ENCODE measurements around the gene CTNNBL1.

Gene CTNNBL1

DNA sequence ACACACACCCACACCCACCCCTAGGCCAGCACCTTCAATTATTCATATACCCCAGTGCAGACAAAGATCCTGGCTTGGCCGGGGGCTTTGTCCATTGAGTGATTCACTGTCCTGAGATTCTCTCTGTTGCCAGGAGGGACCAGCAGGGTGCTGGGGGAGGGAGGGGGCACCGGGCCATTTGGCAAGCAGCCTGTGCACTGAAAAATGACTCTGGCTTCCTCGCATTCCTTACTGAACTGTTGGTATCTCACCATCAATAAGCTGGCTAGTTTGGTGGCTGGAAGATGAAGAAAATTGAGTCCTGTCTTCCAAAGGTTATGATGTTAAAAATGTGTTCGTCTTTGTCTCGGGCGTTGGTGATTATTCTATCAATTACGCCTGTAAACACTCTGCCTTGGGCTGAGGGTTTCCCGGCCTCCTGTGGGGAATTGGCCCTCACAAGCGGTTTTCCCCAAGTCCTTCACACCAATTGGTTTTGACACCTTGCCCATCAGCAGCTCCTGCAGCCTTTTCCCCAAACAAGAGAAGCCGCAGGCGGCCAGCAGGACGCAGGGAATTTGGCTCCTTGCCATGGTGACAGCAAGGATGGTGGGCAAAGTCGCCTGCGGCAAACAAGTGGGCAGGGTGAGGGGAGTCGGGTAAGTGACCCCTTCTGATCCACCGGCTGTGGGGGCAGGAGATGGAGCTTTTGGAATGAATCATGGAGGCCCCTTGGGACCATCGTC lies 214.0 kb downstream of the CTNNBL1 start:
- TF ChIP-seq, protein P1, sequence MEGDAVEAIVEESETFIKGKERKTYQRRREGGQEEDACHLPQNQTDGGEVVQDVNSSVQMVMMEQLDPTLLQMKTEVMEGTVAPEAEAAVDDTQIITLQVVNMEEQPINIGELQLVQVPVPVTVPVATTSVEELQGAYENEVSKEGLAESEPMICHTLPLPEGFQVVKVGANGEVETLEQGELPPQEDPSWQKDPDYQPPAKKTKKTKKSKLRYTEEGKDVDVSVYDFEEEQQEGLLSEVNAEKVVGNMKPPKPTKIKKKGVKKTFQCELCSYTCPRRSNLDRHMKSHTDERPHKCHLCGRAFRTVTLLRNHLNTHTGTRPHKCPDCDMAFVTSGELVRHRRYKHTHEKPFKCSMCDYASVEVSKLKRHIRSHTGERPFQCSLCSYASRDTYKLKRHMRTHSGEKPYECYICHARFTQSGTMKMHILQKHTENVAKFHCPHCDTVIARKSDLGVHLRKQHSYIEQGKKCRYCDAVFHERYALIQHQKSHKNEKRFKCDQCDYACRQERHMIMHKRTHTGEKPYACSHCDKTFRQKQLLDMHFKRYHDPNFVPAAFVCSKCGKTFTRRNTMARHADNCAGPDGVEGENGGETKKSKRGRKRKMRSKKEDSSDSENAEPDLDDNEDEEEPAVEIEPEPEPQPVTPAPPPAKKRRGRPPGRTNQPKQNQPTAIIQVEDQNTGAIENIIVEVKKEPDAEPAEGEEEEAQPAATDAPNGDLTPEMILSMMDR (conservative IDR thresholded peaks at IDR 0.05; ENCODE audit: control insufficient read depth, insufficient read depth, low read depth, low read length) = no peak
- DNase-seq (ENCODE audit: low read depth) = peak; percentile 72
- no peak overlapping the region for H3K4me3 ChIP-seq (ENCODE audit: control insufficient read depth, low read depth, low read length)

DNA sequence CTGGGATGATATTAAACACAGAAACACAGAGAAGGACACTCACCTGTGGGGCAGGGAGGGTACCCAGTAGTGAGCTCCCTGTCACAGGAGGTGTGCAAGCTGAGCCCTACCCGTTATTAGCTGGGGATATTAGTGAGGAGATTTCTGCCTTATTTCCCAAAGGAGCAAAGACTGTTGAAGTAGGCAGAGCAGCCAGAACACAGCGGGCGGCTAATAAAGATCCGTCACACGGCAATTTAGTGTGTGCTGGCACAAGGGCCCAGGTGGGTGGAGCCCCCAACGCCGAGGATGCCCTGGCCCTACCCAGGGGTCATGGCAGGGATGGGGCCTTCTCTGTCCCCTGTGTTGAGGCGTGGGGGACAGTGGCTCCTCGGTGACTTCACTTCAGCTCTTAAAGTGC lies 217.4 kb downstream of the CTNNBL1 start:
- DNase-seq (ENCODE audit: low read depth) = no peak
- TF ChIP-seq, protein P1 (conservative IDR thresholded peaks at IDR 0.05; ENCODE audit: control insufficient read depth, insufficient read depth, low read depth, low read length) = no peak
- no peak overlapping the region for H3K4me3 ChIP-seq (ENCODE audit: control insufficient read depth, low read depth, low read length)

DNA sequence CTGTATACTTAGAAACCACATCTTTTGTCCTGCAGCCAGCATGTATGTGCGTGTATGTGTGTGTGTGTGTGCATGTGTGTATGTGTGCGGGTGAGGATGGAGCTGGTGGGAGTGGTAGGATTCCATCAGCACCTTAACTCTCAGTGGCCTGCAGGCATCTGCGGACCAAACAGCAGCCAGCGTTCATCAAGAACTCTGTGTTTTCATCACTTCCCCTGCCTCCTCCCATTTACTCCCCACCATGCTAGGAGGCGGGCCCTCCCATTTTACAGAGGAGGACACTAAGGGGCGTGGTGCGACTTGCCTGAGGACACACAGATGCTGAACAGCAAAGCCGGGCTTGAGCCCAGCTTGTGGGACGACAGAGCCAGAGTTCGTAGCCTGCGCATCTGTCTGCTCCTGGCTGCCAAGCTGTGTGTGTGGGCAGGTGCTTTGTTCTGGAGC lies 218.0 kb downstream of the CTNNBL1 start:
- TF ChIP-seq, protein P1 (conservative IDR thresholded peaks at IDR 0.05; ENCODE audit: control insufficient read depth, insufficient read depth, low read depth, low read length) = no peak
- no peak overlapping the region for H3K4me3 ChIP-seq (ENCODE audit: control insufficient read depth, low read depth, low read length)
- peak; percentile 47 for DNase-seq (ENCODE audit: low read depth)

DNA sequence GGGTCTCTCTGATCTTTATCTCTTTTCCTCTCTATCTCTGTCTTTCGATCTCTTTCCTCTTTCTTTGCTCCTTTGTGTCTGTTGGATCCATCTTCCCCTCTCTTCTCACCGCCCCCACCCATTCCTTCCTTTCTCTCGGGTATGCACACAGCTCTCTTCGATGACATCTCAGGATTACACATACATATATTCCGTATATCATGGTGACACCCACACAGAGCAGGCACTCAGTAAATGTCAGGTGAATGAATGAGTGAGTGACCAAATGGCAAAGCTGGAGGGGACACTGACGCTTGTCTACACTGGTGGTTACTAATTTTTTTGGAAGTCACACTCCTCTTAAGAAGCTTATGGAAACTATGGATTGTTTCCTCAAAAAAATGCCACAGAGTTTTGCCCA lies 219.0 kb downstream of the CTNNBL1 start:
- TF ChIP-seq, protein P1 (conservative IDR thresholded peaks at IDR 0.05; ENCODE audit: control insufficient read depth, insufficient read depth, low read depth, low read length) = no peak
- H3K4me3 ChIP-seq (ENCODE audit: control insufficient read depth, low read depth, low read length) = no peak overlapping the region
- DNase-seq (ENCODE audit: low read depth) = no peak

DNA sequence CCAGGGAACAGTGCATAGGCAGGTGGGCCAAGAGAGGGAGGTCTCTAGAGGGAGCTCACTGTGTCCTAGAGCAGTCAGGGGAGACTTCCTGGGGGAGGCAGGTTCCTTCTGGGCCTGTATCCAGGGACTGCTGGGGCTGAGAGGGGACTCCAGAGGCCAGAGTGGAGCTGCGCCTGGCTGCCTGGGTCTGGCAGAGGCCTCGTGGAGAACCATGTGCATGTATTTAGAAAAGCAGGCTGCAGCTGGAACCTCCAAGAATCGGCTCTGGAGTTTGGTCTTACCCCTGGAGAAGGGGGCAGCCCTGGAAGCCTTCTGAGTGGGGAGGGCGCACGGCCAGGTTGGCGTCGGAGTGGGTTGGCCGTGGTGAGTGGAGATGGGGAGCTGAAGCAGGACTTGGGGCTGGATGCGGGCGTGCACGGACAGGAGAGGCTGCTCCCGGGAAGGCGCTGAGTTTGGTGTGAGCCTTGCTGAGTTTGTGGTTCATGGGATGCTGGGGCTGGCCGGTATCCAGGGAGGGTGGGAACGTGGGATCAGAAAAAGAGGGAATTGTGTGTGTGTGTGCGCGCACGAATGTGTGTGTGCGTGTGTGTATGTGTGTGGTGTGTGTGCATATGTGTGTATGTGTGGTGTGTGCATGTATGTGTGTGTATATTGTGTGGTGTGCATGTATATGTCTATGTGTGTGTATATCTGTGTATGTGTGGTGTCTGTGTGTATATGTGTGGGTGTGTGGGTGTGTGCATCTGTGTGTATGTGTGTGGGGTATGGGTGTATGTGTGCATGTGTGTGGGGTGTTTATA lies 219.9 kb downstream of the CTNNBL1 start:
- TF ChIP-seq, protein P1 (conservative IDR thresholded peaks at IDR 0.05; ENCODE audit: control insufficient read depth, insufficient read depth, low read depth, low read length) = no peak

DNA sequence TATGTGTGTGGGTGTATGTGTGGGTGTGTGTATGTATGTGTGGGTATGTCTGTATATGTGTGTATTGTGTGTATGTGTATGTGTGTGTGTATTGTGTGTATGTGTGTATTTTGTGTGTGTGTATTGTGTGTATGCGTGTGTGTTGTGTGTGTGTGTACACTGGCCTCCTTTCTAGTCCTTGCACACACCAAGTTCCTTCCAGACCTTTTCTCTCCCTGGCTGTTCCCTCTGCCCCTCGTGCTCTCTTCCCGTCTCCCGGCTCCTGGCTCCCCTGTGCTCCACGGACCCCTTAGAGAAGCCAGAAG lies 220.5 kb downstream of the CTNNBL1 start:
- TF ChIP-seq, protein P1 (conservative IDR thresholded peaks at IDR 0.05; ENCODE audit: control insufficient read depth, insufficient read depth, low read depth, low read length) = no peak
- H3K4me3 ChIP-seq (ENCODE audit: control insufficient read depth, low read depth, low read length) = no peak overlapping the region
- no peak for DNase-seq (ENCODE audit: low read depth)

More for the DNA sequence above, 219.9 kb downstream of the CTNNBL1 start:
- H3K4me3 ChIP-seq (ENCODE audit: control insufficient read depth, low read depth, low read length) = no peak overlapping the region
- DNase-seq (ENCODE audit: low read depth) = no peak

All from fibroblast of mammary gland (primary cell).